HuH-7 (cell line): Measurements from ENCODE around the gene LRIT2.
A peak's percentile ranks its signal among the peaks of the same experiment; 100 is the strongest.

Experiments used
- DNase-seq: peaks from one replicate; pipeline ENCODE4 v3.0.0; 2011; ENCODE audit warnings: low spot score

Gene LRIT2

GRCh38 chr10:84241185-84241790 lies 15.9 kb upstream of the LRIT2 start, which contains the start of gene LRIT1:
TSS of gene LRIT1 (minus strand) at chr10:84241546. CDS start at chr10:84241439, 107 bp downstream.
- no peak for DNase-seq

DNA sequence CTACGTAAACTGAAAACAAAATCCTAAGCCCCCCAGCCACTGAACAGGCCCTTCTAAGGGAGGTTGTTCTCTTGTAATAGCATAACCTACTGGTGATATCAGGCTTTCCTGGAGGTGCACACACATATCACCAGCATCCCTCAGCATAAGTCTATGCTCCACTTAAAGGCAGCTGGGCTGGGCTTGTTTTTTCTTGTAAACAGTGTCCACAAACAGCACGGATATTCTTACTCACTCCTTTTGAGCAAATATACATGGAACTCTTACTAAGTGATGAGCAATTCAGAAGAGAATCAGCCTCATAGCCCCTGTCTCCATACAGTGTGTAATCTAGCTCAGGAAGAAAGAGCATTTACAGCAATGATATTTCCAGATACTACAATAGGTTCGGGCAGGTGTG lies 13.6 kb upstream of the LRIT2 start:
- no peak for DNase-seq

DNA sequence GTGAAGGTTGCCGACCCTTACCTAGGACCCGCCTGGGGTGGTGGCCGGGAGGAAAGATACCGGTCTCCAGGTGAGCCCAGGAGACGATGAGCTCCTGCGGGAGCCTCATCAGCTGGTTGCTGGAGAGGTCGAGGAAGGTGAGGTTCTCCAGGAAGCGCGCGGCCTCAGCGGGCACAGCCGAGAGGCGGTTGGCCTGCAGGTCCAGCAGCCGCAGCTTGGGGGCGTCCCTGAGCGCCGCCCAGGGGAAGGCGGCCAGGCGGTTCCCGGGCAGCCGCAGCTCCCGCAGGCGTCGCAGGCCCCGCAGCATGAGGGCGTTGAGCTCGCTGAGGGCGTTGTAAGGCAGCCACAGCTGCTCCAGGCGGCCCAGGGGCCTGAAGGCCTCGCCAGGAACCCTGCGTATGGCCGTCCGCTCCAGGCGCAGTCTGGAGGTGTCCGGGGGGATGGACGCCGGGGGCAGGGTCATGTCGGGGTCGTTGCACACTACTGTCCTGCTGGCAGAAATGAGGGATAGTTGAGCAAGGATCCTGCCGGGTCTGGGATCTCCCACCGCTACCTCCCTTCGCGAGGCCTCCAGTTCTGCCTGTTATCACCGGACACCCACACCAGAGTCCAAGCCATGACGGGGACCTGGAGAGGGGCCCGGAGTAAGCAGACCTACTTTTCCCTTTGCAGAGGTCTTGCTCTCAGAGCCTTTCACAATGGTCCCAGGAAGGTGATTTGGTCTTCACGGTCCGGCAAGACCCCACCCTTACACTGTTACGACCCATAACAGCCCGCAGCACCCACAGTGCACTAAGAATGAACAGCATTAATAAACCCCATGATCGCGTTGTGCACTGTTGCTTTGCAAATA lies 12.1 kb upstream of the LRIT2 start:
- no peak for DNase-seq

GRCh38 chr10:84236807-84237198 lies 11.5 kb upstream of the LRIT2 start:
- DNase-seq, result no peak

- DNase-seq, result no peak
These were observed 9.8 kb upstream of the LRIT2 start for GRCh38 chr10:84235096-84235495.

GRCh38 chr10:84234479-84234878 lies 9.1 kb upstream of the LRIT2 start:
- DNase-seq, result no peak

GRCh38 chr10:84233940-84234339 lies 8.6 kb upstream of the LRIT2 start:
- DNase-seq, result no peak

DNA sequence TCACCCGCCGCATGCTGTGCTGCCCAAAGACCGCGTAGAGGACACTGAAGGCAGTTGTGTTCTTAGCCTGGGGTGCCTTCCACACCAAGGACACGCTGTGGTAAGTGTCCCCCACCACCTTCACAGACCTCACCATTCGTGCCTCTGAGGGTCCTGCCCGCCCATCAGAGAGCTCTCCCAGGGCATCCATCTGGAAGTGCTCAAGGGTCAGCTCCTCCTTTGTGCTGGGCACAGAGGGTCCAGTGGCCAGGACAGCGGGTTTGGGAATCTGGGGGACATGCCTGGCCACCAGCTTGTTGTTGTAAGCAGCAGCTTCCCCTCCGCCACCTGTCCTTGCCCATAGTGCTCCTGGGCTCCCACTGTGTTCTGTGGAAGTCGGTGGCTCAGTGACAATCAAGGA lies 7.0 kb upstream of the LRIT2 start:
- no peak for DNase-seq

DNA sequence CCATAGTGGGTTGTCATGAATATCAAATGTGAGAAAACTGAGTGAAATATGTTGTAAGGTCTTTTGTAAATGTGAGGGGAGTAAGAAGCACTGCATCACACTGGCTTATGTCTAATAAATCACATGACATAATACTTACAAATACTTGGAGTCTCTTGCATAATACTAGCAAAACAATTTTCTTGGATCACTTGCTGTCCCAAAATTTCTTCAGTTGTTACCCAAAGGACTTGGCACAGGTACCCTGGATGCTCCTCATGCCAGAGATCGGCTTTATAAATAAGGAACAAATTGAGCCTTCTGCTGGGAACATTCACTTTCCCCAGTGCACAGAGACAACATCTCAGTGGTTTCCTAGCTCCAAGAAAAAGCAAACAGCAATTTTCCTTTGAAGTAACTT lies 5.0 kb upstream of the LRIT2 start:
- no peak for DNase-seq

- no peak for DNase-seq
These were observed 2.5 kb upstream of the LRIT2 start for GRCh38 chr10:84227810-84228209.

DNA sequence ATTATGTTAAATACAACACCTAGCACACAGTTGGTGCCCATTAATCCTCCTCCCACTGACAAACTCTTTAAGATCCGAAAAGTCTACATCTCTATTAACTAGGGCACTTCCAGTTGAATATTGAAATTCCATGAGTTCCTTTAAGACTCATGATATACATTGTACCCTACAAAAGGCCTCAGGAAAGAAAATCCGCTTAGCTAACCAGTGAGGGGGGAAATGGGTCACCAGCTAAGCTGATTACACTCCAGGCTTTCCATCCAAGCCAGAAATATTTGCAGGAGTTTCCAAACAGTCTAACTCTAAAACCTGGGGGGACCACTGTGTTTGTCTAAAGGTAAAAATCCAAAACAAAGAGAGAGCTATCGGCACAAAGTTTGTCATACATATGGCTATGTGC lies 1.3 kb upstream of the LRIT2 start:
- no peak for DNase-seq

DNA sequence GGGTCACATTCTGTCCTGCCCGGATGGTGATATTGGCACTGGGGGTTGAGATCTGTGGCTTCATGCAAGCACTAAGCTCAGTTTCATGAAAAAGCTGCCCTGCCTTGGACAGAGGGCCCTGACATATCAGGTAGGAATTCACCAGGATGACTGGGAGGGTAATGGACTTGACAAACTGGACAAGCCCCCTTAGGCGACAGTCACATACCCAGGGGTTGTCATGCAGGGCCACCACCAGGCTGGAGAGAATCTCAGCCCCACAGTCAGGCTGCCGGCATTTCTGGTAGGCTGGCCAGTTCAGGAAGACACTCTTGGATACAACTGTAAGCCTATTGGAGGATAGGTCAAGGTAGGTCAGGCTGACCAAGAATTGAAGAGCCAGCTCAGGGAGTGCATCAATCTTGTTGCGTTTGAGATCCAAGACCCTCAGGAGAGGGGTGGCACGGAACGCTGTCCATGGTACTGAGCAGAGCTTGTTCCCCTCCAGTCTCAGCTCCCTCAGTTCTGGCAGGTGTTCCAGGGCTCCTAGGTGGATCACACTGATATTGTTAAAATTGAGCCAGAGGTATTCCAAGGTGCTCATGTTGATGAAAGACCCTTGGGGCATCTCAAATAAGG lies 824 bp downstream of the LRIT2 start:
- DNase-seq, result peak; percentile 36

DNA sequence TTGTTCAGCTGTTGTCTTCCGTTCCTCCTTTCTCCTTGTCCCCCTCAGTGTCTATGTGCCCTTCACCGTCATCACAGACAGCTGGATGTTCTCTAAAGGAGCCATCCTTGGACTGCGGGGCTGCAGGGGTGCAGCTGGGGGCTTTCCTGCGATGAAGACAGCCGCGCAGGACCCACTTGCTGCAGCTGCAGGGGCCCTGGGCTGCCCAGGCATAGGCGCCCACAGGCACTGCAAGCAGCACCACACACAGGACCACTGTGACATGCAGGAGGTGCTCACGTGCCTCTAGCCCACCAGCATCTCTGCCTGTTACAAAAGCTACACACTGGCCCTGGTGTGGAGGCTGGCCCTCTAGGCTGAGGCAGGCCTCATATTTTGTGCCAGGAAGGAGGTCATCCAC lies 3.4 kb downstream of the LRIT2 start:
- no peak for DNase-seq

DNA sequence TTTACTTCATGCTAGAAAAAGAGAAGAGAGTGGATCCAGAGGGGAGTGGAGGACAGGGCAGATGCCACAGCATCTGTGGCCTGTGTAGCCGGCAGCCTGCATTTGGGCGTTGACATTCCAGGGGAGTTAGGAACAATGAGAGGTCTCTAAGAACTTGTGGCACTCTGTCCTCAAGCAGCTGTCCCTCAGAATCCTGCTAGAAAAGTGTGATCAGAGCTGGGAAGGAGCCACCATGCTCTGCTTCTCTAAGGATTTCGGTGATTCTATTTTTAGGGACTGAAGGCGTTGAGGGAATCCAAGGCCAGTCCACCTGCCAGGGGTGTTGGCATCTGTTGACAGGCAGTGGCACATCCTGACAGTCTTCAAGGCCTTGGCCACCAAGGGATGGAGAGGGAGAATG lies 7.6 kb downstream of the LRIT2 start:
- DNase-seq, result no peak

- no peak for DNase-seq
These were observed 8.5 kb downstream of the LRIT2 start for GRCh38 chr10:84216834-84217233.

- peak; percentile 37 for DNase-seq
These were observed 10.6 kb downstream of the LRIT2 start for GRCh38 chr10:84214612-84215235.

DNA sequence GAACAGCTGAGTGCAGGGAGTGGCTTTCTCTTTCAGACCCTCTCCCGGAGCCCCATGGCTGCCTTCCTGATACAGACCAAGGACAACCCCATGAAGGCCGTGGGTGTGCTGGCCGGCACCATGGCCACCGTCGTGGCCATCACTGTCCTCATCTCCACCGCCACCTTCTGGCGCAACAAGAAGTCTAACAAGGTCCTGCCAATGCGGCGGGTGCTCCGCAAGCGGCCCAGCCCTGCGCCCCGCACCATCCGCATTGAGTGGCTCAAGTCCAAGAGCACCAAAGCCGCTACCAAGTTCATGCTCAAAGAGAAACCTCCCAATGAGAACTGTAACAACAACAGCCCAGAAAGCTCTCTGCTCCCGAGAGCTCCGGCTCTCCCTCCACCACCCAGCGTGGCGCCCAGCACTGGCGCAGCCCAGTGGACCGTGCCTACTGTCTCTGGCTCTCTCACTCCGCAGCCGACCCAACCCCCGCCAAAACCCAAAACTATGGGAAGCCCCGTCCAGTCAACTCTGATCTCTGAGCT lies 11.2 kb downstream of the LRIT2 start:
- DNase-seq, result no peak

DNA sequence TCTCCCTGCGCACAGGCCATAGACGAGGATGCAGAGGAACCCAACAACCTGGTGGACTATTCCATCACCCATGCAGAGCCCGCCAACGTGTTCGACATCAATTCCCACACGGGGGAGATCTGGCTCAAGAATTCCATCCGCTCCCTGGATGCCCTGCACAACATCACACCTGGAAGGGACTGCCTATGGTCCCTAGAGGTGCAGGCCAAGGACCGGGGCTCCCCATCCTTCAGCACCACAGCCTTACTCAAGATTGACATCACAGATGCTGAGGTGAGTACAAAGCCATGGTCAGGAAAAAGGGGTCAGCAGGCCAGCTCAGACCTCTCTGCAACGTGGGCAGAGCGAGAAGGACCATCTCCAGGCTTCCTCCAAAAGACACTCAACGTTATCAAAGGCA lies 12.3 kb downstream of the LRIT2 start:
- no peak for DNase-seq

DNA sequence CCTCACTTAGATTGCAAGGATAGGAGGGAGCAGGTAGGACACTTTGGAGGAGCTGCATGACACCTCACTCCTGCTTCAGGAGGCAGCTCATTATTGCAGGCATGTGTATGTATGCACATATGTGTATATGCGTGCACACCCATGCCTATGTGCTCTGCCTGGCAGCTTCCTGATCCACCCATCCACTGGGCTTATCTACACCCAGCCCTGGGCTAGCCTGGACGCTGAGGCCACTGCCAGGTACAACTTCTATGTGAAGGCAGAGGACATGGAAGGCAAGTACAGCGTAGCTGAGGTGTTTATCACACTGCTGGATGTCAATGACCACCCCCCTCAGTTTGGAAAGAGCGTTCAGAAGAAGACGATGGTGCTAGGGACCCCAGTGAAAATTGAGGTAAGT lies 13.3 kb downstream of the LRIT2 start:
- no peak for DNase-seq

DNA sequence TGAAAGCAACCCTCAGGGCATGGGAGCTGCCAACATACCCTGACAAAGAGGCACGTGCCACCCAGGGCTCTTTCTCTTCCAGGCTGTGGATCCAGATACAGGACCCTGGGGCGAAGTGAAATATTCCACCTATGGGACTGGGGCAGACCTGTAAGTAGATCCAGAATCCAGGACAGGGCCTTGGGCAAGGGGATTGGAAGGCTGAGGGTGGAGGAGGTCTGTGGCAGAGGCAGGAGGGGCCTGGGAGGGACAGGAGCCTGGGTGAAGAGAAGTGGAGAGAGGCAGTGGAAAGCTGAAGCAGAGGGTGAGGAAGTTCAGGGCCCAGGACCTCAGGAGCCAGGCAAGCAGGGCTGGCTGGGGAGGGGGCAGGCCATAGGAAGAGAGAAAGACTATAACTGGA lies 13.8 kb downstream of the LRIT2 start:
- DNase-seq, result no peak

DNA sequence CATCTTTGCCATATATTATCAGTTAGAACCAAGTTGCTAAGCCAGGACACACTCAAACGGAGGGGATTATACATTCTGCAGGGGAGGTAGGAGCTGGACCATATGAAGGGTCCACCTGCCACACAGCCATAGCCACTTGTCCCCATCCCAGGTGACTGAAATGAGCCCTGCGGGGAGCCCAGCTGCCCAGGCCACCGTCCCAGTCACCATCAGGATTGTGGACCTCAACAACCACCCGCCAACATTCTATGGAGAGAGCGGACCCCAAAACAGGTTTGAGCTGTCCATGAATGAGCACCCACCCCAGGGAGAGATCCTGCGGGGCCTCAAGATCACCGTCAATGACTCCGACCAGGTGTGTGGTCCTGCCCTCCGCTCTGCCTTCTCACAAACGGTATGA lies 17.3 kb downstream of the LRIT2 start:
- DNase-seq, result no peak

- no peak for DNase-seq
These were observed 19.4 kb downstream of the LRIT2 start for GRCh38 chr10:84205853-84206525.
